Endothelial cell of umbilical vein (primary cell): ENCODE results near the gene ABHD14A. TPM values are rescaled to one million over a fixed set of nuclear protein-coding genes. Genes with fewer than 3 reads are reported as not detected.

Source experiments
- BruUV-seq: library from RNA; stranded (reverse); fragments of 400-500 nt; replicated peaks from 2 replicates; lab custom pipeline; 2021; lab: Mats Ljungman, UMichigan
- CTCF ChIA-PET: fragments of 300-600, 350-600 bp; sonication (Branson Sonifier 250); formaldehyde crosslinking; loops from one replicate; lab custom pipeline; 2021; ENCODE audit warnings: antibody characterized with exemption, inconsistent platforms; lab: Charles Lee
- POLR2A ChIA-PET: fragments of 300-600, 350-600 bp; sonication (Branson Sonifier 250); formaldehyde crosslinking; loops from one replicate; lab custom pipeline; 2021; ENCODE audit warnings: antibody characterized with exemption, inconsistent platforms; lab: Charles Lee
- DNase-seq: peaks from one replicate; pipeline ENCODE4 v3.0.0-alpha.2; 2011; ENCODE audit warnings: low read depth, low spot score
- FAIRE-seq: peaks from 2 replicates; lab custom pipeline; 2011; peaks lifted over from hg19 to GRCh38; lab: Jason Lieb, UNC
- H2AFZ ChIP-seq: 2 replicates; pipeline ENCODE4 v1.6.0; 2012; ENCODE audit warnings: low read depth, low read length, control low read depth, inconsistent platforms
- H3K27ac ChIP-seq: 2 replicates; pipeline ENCODE4 v1.5.1; 2011; ENCODE audit warnings: low read depth, mild to moderate bottlenecking, control low read depth, low read length, moderate library complexity; ENCODE audit not compliant: insufficient read depth
- H3K27me3 ChIP-seq, 2 experiments: 2 replicates each; pipeline versions ENCODE4 v1.6.0 to v1.6.1; 2011; ENCODE audit warnings: low read length in 2 of 2, mixed read lengths in 1 of 2; ENCODE audit not compliant: control insufficient read depth in 2 of 2, insufficient read depth in 2 of 2
- H3K36me3 ChIP-seq, 2 experiments: 2 replicates in 1 of 2; 3 replicates in 1 of 2; pipeline ENCODE4 v1.5.1; 2011; ENCODE audit warnings: low read length in 2 of 2, mild to moderate bottlenecking in 1 of 2, moderate library complexity in 1 of 2; ENCODE audit not compliant: control insufficient read depth in 2 of 2, insufficient read depth in 2 of 2; ENCODE audit errors: extremely low read depth in 1 of 2
- H3K4me1 ChIP-seq: 3 replicates; pipeline ENCODE4 v1.5.1; 2011; ENCODE audit warnings: mild to moderate bottlenecking, low read length; ENCODE audit not compliant: control insufficient read depth, insufficient read depth; ENCODE audit errors: extremely low read depth
- H3K4me2 ChIP-seq: 2 replicates; pipeline ENCODE4 v1.6.1; 2011; ENCODE audit warnings: low read length, control low read depth, mixed read lengths; ENCODE audit not compliant: insufficient read depth
- H3K4me3 ChIP-seq, 3 experiments: fragments of 200-600 bp in 1 of 3; sonication (generic), shearing (Covaris generic) in 1 of 3; replicated peaks in 1 of 3; 2 replicates each; pipeline ENCODE4 v1.5.1; 2011 to 2016; ENCODE audit warnings: control low read depth in 3 of 3, low read length in 3 of 3, mild to moderate bottlenecking in 2 of 3, inconsistent platforms in 1 of 3, low read depth in 1 of 3, moderate library complexity in 1 of 3; ENCODE audit not compliant: insufficient read depth in 1 of 3
- H3K79me2 ChIP-seq: 2 replicates; pipeline ENCODE4 v1.6.0; 2012; ENCODE audit warnings: low read length, inconsistent platforms; ENCODE audit not compliant: control insufficient read depth, insufficient read depth
- H3K9ac ChIP-seq: replicated peaks from 2 replicates; pipeline ENCODE3; 2011; ENCODE audit warnings: low read length, control low read depth; ENCODE audit not compliant: insufficient read depth; ENCODE audit errors: extremely low read depth
- H3K9me1 ChIP-seq: replicated peaks from 3 replicates; pipeline ENCODE4 v1.6.0; 2011; ENCODE audit warnings: mild to moderate bottlenecking, low read length; ENCODE audit not compliant: control insufficient read depth, insufficient read depth; ENCODE audit errors: extremely low read depth
- H3K9me3 ChIP-seq: replicated peaks from 2 replicates; pipeline ENCODE4 v1.5.1; 2012; ENCODE audit warnings: low read length, inconsistent platforms; ENCODE audit not compliant: control insufficient read depth, insufficient read depth
- H4K20me1 ChIP-seq: replicated peaks from 2 replicates; pipeline ENCODE3; 2011; ENCODE audit warnings: mild to moderate bottlenecking, low read length; ENCODE audit not compliant: control insufficient read depth, insufficient read depth; ENCODE audit errors: extremely low read depth
- EZH2 ChIP-seq: IDR thresholded peaks from 2 replicates; pipeline ENCODE4 v1.6.1; 2012; ENCODE audit warnings: borderline replicate concordance, low read depth, mild to moderate bottlenecking, moderate library complexity, low read length, inconsistent platforms; ENCODE audit not compliant: severe bottlenecking
- dilution Hi-C: fragments of 300-500 bp; cut with MboI; formaldehyde crosslinking; loops from one replicate; pipeline ENCODE4 v1.15.0; 2019; ENCODE audit warnings: low sequenced_read_pairs; ENCODE audit not compliant: extremely low pct_ligation_motif_present
- intact Hi-C: fragments of 100-400 bp; cut with micrococcal nuclease; formaldehyde crosslinking; loops from one replicate; pipeline ENCODE4 v1.10.0; 2022
- polyA plus RNA-seq, 4 experiments: library from polyadenylated mRNA; depleted of rRNA in 3 of 4; stranded (reverse) in 3 of 4; unstranded in 1 of 4; fragments of >200 nt; gene quantifications; 2 replicates each; pipeline versions ENCODE4 v1.2.1 to v1.2.3, GENCODE V29; 2011 to 2012; ENCODE audit warnings: missing spikeins in 1 of 4
- total RNA-seq: library from RNA; stranded (reverse); gene quantifications from 2 replicates; pipeline ENCODE4 v1.2.3, GENCODE V29; 2021
- TF ChIP-seq, protein P1 (sequence below), 2 donors: IDR thresholded peaks; 1 replicate in 1 of 2; 2 replicates in 1 of 2; pipeline ENCODE4 v1.5.1; 2011; ENCODE audit warnings: low read length in 2 of 2, mild to moderate bottlenecking in 2 of 2, moderate library complexity in 2 of 2, control low read depth in 1 of 2, inconsistent platforms in 1 of 2, low read depth in 1 of 2; ENCODE audit not compliant: insufficient read depth in 1 of 2; ENCODE audit errors: extremely low read depth in 1 of 2

ABHD14A gene
- total and polyA plus RNA-seq, 2 donors (not counting 3 experiments of a cell fraction or from before 2014, with no cell fraction given): 6.6 to 23.7 TPM

DNA sequence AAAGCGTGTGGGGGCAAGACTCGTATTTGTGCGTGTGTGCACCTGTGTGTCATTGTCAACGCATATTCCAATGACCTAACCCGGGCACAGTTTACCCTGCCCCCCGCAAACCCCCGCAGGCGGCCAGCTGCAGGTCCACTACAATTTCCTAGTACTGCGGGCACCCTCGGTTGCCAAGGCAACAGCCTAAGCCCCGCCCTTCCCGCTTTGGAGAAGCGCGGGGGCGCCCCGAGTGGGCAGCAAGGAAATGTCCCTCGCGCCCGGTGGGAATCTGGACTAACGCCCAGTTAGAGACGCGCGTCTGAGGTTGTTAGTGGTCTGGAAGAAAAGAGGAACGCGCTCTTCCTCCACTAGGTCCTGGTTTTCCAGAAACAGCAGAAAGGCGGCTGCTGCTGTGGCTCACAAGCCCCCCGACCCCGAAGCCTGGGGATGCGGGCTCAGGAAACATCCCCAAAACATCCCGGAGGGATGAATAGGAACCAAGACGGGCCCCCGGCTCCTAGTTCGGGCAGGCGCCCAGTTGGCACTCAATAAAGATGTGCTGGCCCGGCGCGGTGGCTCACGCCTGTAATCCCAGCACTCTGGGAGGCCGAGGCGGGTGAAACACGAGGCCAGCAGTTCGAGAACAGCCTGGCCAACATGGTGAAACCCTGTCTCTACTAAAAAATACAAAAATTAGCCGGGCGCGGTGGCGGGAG, 1.1 kb downstream of the ABHD14A start:
- DNase-seq (peak; percentile 65), FAIRE-seq (peak; percentile 70)
- intact Hi-C loops (loop anchor here (1.0 kb wide), 1 partner anchor 7 kb away; the partner anchor contains the start of gene ACY1), dilution Hi-C loops (no loop called here)
- Histone ChIP-seq H3K4me2 (peak overlapping the region; percentile 67), H3K9me1 (no peaks in the 10 kb centered on the region), H3K4me1 (peaks cover 22% of the 10 kb centered on the region), H3K79me2 (no peaks in the 10 kb centered on the region), H3K27me3 (no peaks in the 10 kb centered on the region), H3K27ac (no peak overlapping the region), H3K36me3 (no peaks in the 10 kb centered on the region), H4K20me1 (no peaks in the 10 kb centered on the region), H3K9ac (no peak overlapping the region), H3K4me3 (peak overlapping the region in 2 of 3 experiments; percentile 47 to 53), H2AFZ (no peak overlapping the region), H3K9me3 (no peaks in the 10 kb centered on the region)
- ChIA-PET POLR2A (no interaction called here), CTCF (interaction anchor here (1.1 to 3.3 kb wide), 3 partner anchors 11 to 34 kb away, joined by 3 to 46 read pairs (median 3); partner anchors contain the start of genes PARP3, RPL29 and RRP9)
- no TSS peak for BruUV-seq
- TF ChIP-seq, protein P1, sequence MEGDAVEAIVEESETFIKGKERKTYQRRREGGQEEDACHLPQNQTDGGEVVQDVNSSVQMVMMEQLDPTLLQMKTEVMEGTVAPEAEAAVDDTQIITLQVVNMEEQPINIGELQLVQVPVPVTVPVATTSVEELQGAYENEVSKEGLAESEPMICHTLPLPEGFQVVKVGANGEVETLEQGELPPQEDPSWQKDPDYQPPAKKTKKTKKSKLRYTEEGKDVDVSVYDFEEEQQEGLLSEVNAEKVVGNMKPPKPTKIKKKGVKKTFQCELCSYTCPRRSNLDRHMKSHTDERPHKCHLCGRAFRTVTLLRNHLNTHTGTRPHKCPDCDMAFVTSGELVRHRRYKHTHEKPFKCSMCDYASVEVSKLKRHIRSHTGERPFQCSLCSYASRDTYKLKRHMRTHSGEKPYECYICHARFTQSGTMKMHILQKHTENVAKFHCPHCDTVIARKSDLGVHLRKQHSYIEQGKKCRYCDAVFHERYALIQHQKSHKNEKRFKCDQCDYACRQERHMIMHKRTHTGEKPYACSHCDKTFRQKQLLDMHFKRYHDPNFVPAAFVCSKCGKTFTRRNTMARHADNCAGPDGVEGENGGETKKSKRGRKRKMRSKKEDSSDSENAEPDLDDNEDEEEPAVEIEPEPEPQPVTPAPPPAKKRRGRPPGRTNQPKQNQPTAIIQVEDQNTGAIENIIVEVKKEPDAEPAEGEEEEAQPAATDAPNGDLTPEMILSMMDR (IDR thresholded peaks at IDR 0.05; ENCODE audit: extremely low read depth in 1 of 2, insufficient read depth in 1 of 2, low read depth in 1 of 2, low read length in 2 of 2): peak in 1 of 2 donors; percentile 36
- no peak for TF ChIP-seq EZH2
